ENCODE results near the gene DUSP28. TPM values are rescaled to one million over a fixed set of nuclear protein-coding genes. Genes with fewer than 3 reads are reported as not detected.

Gene DUSP28
- total RNA-seq, 2 experiments from 2014 or later, result 4.5 to 6.2 TPM

DNA sequence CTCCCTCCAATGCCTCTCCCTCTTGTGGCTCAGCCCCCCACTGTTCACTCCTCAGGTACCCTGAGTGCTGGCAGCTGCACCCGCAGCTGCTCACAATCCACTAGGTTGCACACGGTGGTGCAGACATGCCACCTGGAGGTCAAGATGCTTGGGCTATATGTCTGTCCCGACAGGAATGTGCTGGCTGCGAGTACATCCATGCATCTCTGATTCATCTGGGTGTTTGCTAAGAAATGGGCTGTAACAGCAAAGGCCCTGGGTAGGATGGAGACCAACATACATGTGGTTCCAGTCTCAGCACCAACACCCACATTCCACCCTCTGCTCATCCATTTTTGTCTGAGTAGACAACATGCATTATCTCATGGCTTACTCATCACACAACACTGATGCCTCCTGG, 33.6 kb upstream of the DUSP28 start:
- POLR2A ChIA-PET, result no interaction called here
- peaks cover 88% of the 10 kb centered on the region for H3K36me3 Mint-ChIP-seq (ENCODE audit: low read depth)

DNA sequence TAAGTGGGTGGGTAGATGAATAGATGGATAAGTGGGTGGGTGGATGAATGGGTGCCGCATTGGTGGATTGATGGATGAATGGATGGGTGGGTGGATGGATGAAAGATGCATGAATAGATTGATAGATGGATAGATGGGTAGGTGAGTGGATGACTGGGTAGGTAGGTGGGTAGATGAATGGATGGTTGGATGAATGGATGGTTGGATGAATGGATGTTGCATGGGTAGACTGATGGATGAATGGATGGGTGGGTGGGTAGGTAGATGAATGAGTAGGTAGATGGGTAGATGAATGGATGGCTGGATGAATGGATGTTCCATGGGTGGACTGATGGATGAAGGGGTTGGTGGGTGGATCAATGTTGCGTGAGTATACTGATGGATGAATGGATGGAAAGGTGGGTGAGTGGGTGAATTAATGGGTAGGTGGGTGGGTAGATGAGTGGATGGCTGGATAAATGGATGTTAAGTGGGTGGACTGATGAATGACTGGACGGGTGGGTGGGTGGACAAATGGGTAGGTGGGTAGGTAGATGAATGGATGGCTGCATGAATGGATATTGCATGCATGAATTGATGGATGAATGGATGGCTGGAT, 32.9 kb upstream of the DUSP28 start:
- TF ChIP-seq CTCF (IDR thresholded peaks at IDR 0.05), result no peak
- CTCF ChIA-PET, result no interaction called here
- Mint-ChIP-seq H3K27me3 (no peaks in the 10 kb centered on the region), H3K27ac (no peak overlapping the region), H3K9me3 (peaks cover 36% of the 10 kb centered on the region), H3K4me1 (ENCODE audit: low read depth) (no peaks in the 10 kb centered on the region), H3K4me3 (no peak overlapping the region), H3K36me3 (ENCODE audit: low read depth) (peaks cover 89% of the 10 kb centered on the region)
- intact Hi-C loops (cut with micrococcal nuclease), result no loop called here
- DNase-seq (no peak), ATAC-seq (no peak)
- POLR2A ChIA-PET, result no interaction called here

More for the DNA sequence above, 33.6 kb upstream of the DUSP28 start:
- TF ChIP-seq CTCF (IDR thresholded peaks at IDR 0.05), result no peak
- Mint-ChIP-seq H3K27me3 (no peaks in the 10 kb centered on the region), H3K4me3 (no peak overlapping the region), H3K27ac (no peak overlapping the region), H3K9me3 (peaks cover 29% of the 10 kb centered on the region), H3K4me1 (ENCODE audit: low read depth) (no peaks in the 10 kb centered on the region)
- DNase-seq (no peak), ATAC-seq (no peak)
- CTCF ChIA-PET, result interaction anchor here (1.3 kb wide), 1 partner anchor 12 kb away, joined by 6 read pairs; no protein-coding TSS in a partner anchor
- intact Hi-C loops (cut with micrococcal nuclease), result no loop called here

GRCh38 chr2:240528406-240529040, 31.6 kb upstream of the DUSP28 start:
- no peak for DNase-seq
- ChIA-PET CTCF (interaction anchor here (2.2 kb wide), 1 partner anchor 15 kb away, joined by 8 read pairs; no protein-coding TSS in a partner anchor), POLR2A (interaction anchor here (0.6 kb wide), 1 partner anchor 95 kb away, joined by 3 read pairs; no protein-coding TSS in a partner anchor)
- H3K27ac Mint-ChIP-seq, result no peak overlapping the region
- no peak overlapping the region for H3K4me3 Mint-ChIP-seq
- H3K4me1 Mint-ChIP-seq (ENCODE audit: low read depth), result no peaks in the 10 kb centered on the region
- peaks cover 39% of the 10 kb centered on the region for H3K9me3 Mint-ChIP-seq
- TF ChIP-seq CTCF (IDR thresholded peaks at IDR 0.05), result no peak
- ATAC-seq, result no peak
- no peaks in the 10 kb centered on the region for H3K27me3 Mint-ChIP-seq
- intact Hi-C loops (cut with micrococcal nuclease), result no loop called here
- H3K36me3 Mint-ChIP-seq (ENCODE audit: low read depth), result peaks cover 89% of the 10 kb centered on the region

DNA sequence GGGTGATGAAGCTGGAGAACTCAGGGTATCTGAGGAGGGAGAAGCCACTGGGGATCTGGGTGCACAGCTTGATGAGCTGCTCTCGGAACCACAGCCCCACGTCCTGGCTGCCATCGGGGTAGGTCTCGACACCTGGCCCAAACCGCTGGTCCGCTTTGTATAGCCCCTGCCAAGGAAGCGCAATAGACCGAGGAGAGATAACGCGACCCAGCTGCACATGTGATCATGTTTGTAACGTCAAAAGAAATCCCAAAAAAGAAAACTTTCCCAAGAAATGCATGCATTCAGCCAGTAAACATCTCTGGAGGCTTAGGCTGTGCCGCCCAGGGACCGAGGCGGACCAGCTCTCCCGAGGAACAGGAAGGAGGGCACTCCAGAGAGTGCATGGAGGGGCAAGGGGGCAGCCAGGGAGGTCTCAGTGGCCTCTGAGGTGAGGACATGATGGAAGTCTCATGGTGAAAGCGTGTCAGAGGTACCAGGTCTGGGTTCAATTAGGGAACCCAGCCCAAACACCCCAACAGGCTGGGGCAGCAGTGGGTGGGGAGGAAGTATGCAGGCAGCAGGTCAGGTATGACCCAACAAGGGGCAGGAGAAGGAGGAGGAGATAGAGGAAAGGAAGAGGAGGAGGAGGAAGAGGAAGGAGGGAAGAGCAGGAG, 30.7 kb upstream of the DUSP28 start:
- H3K4me1 Mint-ChIP-seq (ENCODE audit: low read depth), result no peaks in the 10 kb centered on the region
- ChIA-PET CTCF (interaction anchor here (2.2 kb wide), 1 partner anchor 16 kb away, joined by 8 read pairs; no protein-coding TSS in a partner anchor), POLR2A (no interaction called here)
- intact Hi-C loops (cut with micrococcal nuclease), result no loop called here
- H3K27ac Mint-ChIP-seq, result no peak overlapping the region
- H3K4me3 Mint-ChIP-seq, result no peak overlapping the region
- peaks cover 34% of the 10 kb centered on the region for H3K9me3 Mint-ChIP-seq
- no peaks in the 10 kb centered on the region for H3K27me3 Mint-ChIP-seq
- H3K36me3 Mint-ChIP-seq (ENCODE audit: low read depth), result peaks cover 90% of the 10 kb centered on the region
- ATAC-seq (no peak), DNase-seq (no peak)
- TF ChIP-seq CTCF (IDR thresholded peaks at IDR 0.05), result no peak

GRCh38 chr2:240530181-240530580, 30.0 kb upstream of the DUSP28 start:
- Mint-ChIP-seq H3K4me3 (no peak overlapping the region), H3K27me3 (no peaks in the 10 kb centered on the region), H3K4me1 (ENCODE audit: low read depth) (no peaks in the 10 kb centered on the region), H3K36me3 (ENCODE audit: low read depth) (peaks cover 90% of the 10 kb centered on the region), H3K27ac (no peak overlapping the region), H3K9me3 (peaks cover 28% of the 10 kb centered on the region)
- no peak for ATAC-seq
- no peak for TF ChIP-seq CTCF (IDR thresholded peaks at IDR 0.05)
- CTCF ChIA-PET, result no interaction called here
- intact Hi-C loops (cut with micrococcal nuclease), result no loop called here
- POLR2A ChIA-PET, result no interaction called here
- DNase-seq, result no peak

Data from activated CD8-positive, alpha-beta T cell treated with anti-CD3 and anti-CD28 coated beads for 36 hours (primary cell).